Renal cortical epithelial cell (primary cell): Measurements from ENCODE around the gene SCFD2. TPM values are rescaled to one million over a fixed set of nuclear protein-coding genes. Genes with fewer than 3 reads are reported as not detected.
"Not testable (repeated sequence)": the region's sequence is repeated elsewhere in the genome, so short reads cannot be mapped to it uniquely, and the experiment has no call there.

Experiments
- DNase-seq: peaks from one replicate; pipeline ENCODE4 v3.0.0-alpha.2; 2011; ENCODE audit warnings: low read depth
- total RNA-seq: library from RNA; depleted of rRNA; stranded (reverse); fragments of >200 nt; gene quantifications from 2 replicates; pipeline ENCODE4 v1.2.3, GENCODE V29; 2014

The SCFD2 gene
- total RNA-seq, 1 donor from 2014 or later = 22.7 TPM

DNA sequence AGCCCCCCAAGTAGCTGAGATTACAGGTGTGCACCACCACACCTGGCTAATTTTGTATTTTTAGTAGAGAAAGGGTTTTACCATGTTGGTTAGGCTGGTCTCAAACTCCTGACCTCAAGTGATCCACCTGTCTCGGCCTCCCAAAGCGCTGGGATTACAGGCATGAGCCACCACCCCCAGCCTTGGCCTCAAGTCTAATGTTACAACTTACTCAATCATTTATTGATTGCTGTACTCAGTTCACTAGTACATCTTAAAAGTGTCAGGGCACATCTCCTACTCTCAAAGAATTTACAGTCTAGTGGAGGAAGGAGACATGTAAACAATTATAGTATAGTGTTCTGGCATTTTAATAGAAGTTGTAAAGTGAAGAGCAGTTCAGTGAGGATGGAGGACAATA is 19.5 kb downstream of the SCFD2 start:
- not testable (repeated sequence) for DNase-seq

DNA sequence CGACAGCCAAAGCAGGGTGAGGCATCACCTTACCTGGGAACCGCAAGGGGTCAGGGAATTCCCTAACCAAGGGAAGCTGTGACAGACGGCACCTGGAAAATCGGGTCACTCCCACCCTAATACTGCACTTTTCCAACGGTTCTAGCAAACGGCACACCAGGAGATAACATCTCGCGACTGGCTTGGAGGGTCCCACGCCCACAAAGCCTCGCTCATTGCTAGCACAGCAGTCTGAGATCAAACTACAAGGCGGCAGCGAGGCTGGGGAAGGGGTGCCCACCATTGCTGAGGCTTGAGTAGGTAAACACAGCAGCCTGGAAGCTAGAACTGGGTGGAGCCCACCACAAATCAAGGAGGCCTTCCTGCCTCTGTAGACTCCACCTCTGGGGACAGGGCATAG is 25.7 kb downstream of the SCFD2 start:
- not testable (repeated sequence) for DNase-seq

DNA sequence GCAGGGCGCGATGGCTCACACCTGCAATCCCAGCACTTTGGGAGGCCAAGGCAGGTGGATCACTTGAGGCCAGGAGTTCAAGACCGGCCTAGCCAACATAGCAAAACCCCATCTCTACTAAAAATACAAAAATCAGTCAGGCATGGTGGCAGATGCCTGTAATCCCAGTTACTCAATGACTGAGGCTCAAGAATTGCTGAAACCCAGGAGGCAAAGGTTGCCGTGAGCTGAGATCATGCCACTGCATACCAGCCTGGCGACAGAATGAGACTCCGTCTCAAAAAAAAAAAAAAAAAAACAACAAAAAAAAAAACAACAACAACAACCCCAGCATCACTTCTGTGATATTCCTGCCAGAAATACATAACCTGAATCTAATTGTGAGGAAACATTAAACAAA is 30.9 kb downstream of the SCFD2 start:
- DNase-seq = peak; percentile 42

DNA sequence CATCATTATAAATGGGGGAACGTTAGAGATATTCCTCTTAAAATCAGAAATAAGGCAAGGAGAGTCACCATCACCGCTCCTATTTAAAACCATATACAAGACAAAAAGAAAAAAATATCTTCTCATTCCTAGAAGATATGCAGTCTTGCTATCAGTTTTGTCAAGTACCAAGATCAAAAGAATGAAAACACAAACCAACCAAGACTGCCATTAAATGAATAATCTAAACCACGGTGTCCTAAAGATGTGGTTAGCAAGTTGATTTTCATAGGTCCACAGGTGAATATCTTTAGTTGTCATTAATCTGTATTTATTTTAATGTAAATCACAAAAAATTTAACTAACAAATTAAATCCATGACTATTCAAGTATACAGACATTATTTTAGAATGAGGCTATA is 39.3 kb downstream of the SCFD2 start:
- DNase-seq = no peak

DNA sequence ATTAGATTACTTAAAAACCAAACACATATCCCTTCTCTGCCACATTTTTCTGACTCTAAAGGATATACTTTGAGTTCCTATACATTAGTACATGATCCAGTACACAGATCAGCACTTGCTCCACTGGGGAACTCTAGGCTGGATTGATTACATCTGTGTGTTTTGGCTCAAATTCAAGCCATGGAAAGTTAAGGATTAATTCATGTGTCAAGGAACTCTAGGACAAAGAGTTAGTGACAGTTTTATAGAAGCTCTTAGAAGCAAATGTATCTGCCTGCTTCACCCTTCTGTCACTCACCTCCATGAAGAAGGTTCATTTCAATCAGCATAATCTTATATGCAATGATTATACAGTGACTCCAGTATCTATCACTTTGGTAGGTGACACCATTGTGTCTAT is 43.2 kb downstream of the SCFD2 start:
- DNase-seq = peak; percentile 52

DNA sequence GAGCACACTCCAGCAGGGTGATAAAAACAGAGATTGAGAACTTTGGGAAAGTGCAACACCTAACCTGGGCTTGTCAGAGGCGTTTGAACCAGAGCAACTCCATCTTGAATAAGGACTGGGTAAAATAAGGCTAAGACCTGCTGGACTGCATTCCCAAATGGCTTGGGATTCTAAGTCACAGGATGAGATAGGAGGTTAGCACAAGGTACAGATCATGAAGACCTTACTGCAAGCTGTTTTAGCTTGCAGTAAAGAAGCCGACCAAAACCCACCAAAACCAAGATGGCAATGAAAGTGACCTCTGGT is 43.9 kb downstream of the SCFD2 start:
- DNase-seq = no peak

DNA sequence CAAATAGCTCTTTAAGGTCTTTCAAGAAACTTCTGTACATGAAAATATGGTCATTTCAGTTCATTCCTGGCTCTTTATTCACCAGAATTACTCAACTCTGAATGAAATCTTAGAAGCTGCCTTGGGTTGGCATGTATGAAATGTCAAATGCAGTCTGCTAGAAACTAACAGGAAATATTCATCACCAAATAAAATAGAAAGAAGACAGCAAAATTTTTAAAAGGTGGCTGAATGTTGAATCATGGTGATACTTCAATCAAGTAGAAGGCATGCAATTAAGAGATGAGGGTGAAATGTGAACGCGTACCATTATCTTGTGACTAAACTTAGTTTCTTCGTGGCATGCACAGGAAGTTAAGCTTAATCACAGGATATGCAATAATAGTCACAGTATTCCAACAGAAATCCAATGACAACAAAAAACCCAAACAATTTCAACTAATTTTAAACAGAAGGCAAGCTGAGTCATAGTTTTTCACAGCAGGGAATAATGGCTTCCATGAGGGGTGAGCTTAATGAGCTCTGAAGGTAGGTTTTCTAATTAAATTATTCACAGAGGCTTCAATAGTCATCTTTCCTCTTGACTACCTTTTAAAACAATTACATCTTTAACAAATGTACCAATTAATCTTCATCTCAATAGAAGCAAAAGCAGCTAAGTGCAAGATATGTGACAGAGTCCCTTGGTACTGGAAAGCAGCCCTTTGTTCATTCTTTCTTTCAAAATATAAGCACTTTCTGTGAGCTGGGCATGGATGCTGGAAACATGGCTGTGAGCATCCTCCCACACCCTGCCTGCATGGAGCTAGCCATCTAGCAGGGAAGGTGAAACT is 44.5 kb downstream of the SCFD2 start:
- DNase-seq = peak; percentile 85

DNA sequence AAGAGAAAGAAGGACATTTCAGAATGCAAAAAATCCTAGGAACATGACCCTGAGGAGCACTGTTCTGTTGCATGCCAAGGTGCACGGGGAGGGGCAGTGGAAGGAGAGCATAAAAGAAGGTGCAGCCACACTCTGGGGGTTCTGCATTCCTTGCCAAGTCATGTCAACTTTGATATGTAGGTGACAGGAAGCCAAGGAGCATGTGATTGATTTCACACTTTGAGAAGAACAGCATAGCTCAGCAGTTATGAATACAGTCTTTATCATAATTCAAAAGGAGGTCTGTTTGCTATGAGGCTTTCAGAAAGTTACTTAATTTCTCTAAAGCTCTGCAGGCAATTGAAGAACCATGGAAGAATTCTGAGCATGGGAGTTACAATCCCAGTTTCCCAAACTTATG is 50.6 kb downstream of the SCFD2 start:
- DNase-seq = no peak

DNA sequence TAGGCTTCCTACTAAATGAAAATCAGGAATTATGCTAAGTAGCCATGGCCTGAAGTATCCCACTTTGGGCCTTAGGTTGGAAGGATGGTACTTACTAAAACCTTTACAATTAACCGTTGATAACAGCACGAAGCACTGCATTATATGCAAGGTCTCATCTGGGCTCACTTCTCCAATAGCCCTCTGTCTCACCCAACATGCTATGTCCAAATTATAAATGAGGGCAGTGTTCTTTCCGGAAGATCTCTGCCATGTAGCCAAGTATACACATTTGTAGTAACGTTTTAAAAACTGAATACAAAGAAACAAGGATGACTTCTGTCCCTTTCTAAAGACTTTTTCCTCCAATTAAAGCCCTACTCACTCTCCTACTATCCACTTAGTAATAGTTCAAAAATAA is 51.6 kb downstream of the SCFD2 start:
- no peak for DNase-seq

DNA sequence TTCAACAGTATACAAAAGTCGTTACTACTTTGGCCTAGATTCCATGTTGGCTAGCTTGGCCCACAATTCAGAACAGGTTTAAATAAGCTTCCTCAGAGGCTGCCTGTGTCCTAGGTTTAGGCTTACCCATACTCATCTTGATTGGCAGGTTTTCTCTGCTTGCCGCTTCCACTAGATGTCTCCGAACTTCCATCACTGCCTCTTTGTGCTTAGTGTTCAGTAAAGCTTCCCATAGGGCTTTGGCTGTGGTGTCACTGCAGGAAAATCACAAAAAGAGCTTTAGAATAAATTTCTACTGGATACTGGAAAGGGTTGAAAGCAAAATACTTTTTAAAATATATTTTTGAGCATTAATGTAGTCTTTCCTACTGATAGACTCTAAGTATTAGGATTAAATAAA is 52.4 kb downstream of the SCFD2 start:
- peak; percentile 9 for DNase-seq

DNA sequence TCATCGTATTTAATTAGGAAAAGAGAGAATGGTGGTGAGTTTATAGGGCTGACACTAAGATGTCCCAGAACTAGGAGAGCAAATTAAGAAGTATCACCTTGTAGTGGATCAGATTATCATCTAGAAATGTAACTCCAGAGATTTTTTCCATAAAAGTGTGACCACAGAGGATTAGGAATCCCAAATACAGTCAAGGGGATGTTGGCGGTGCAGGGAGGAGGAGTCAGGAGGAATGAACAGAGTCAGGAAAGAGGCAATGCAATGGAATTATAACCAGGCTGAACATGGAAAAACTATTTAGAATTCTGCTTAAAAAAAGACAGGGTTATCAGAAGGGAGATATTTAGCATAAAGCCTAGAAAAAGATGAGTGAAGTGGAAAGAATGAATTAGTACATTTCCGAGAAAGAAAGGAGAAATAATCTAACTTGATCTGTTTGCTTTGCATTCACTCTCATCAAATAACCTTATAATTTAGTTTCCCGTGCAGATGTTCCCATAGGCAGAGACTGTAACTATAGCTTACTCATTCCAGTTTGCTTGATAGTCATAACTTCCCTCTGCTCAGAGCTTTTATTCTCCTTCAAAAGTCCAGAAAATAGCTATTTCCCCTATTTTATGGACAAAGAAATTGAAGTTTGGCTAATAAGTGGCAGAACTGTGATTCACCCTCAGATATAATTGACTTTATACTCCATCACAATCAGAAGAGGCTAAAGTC is 56.4 kb downstream of the SCFD2 start:
- no peak for DNase-seq

DNA sequence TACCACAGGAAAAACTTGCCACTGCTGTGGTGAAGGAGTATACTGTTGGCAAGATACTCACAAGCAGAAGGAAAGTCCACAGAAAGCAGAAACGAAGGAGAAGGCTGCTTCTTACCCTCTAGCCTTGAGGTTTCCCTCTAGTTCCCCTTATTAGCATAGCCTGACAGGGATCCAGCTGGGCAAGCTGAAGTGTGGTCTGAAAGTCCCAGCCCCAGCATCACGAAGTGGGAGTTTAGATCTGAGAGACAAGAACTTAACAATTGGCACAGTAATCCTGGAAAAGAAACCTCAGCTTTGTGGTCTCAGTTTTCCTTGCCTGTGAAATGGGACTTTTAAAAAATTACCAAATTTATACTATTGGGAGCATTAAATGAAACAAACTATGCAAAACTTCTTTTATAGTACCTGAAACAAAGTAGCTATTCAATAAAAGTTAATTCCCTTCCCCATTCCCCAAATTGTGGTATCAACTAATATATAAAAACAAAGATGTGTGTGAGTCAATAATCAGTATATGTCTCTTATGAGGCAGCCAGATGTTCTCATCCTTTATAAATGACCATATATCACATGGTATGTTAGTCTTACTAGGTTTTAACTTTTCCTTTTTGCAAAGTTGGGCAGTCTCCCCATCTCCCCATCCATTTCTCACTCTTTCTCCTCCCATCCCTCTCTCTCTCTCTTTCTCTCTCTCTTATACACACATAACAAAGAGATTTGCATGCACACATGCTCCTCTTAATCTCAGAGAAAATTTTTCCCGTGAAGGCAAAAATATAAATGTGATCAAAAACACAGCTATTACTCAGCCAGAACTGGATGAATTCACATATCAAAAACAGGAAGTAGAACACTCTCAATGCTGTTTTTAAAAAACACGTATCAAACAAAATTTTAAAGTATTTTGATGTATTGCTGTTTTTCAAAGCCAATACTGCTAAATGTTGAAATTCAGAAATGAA is 57.8 kb downstream of the SCFD2 start:
- no peak for DNase-seq

DNA sequence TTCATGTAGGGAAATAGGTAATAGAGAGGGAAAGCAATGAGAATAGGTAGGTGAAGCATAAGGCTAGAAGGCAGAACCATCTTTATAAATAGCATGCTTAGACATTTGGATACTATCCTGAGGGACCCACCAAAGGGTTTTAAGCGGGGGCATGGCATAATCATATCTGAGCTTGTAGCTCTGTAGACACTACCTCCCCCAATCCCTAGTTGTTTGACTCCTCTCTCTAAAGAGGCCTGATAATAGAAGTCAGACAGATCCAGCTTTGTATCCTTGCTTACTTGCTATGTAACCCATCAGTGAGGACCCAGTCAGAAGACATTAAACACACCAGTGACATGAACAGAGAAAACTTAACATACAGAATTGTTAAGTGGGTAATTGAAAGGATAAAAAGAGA is 58.7 kb downstream of the SCFD2 start:
- no peak for DNase-seq

DNA sequence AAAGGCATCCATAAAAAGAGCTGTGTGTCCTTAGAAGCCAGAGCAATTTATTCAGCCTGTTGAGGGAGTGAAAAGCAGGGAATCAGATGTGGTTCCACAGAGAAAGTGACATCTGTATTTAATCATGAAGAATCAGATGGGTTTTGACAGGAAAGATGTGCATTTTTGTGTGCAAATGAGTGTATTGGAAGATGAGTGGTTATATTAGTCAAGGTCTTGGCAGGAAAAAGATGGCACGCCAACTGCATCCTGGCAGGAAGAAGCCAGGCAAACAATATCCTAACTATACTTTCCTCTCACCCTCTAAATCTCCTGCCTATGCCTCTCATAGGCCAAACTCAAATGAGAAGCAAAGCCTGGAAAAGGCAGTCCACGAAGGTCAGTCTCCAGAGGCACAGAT is 59.1 kb downstream of the SCFD2 start:
- no peak for DNase-seq

DNA sequence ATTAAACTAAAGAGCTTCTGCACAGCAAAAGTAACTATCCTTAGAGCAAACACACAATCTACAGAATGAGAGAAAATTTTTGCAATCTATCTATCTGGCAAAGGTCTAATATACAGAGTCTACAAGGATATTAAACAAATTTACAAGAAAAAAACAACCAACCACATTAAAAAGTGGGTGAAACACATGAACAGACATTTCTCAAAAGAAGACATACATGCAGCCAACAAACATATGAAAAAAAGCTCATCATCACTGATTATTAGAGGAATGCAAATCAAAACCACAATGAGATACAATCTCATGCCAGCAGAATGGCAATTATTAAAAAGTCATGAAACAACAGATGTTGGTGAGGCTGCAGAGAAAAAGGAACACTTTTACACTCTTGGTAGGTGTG is 73.7 kb downstream of the SCFD2 start:
- DNase-seq = not testable (repeated sequence)

DNA sequence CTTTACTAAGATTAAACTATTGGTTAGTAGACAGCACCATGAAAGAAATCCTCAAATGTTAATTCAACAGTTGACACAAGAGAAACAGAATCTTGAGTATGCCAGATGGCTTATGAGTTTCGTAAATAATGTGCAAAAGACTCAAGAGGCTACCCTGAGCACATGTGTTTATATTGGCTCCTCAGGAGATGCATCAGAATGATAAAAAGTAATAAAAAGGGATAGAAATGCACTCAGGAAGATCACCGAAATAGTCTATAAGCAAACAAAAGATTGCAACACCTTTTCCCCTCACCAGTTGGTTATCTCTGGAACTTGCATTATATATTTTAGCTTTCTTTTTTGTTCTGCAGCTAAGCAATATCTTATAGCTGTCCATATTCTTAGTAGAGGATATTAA is 84.4 kb downstream of the SCFD2 start:
- no peak for DNase-seq

DNA sequence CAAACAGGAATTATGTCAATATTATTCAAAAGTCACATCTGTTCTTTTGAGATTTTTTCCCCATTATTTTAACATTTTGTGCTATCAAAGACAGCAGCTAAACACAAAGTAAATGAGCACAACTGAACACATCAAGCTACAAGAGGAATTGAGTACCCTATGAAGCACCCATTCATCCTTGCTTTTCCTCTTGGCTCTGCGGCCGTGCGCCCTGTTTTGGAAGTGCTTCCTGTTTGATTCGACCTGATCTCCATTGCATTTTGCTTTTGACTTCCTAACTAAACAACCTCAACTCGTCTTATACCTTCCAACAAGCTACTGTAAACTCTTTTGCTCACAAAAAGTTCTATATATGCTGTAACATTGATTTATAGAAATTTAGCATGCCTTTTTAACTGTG is 85.0 kb downstream of the SCFD2 start:
- no peak for DNase-seq

DNA sequence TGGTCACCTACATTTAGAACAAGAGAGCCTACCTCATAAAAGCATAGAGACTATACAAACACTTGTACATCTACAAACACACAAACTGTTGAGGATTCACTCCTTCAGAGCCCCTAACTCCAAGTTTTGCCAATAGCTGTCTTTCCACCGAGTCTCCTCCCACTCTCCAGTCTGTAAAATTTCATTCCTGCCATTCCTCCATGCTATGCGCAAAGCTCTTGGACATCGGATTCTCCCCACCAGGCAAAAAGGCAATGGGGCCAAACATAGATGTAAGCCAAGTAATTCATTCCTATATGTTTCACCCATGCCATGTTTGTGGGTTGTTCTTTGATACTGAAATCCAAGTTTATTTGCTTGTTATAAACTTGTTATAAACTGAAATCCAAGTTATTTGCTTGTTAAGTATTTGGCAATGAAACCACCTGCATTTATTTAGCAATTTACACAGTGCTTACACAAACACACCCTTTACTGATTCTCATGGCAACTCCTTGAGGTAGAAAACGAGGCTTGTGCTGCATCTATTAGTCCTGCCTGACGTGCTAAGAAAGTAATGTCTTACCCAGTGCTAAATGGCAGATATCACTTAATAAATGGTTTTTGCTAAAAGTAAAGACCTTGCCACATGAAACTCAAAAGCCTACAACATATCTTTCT is 91.1 kb downstream of the SCFD2 start:
- DNase-seq = no peak

DNA sequence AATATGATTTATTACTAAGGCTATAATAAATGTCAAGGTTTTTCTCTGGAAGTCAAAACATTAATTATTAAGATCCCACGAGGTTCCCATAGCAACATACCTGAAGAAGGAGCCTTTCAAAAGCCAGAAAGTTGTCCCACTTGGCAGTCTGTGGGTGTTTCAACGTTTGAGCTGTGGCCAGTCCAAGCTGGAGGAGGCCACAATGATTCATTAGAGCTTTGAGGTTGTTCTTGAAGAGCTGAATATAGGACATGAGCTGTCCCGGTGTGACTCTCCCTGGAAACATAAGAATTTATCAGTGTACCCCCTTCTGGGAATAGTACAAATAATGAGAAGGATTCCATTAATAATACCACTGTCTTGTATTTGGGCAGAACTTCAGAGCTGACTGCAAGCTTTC is 92.1 kb downstream of the SCFD2 start:
- DNase-seq = peak; percentile 22

DNA sequence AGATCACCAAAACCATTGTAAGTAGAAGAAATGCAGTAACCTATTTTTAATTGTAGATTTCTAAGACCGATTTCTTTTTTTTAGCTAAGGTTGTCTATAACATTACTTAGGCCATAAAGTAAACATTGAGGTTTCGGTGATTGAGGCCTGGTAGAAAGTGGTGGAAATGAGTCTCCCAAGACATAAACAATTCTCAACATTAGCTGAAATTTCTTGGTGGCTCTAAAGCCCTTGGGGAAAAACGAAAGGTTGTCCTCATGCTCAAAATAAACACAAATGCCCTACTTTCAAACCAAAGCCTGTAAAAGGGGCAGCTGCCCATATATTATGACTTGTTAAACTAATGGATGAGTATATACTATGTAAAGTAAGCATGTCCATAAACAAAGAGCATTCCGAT is 98.8 kb downstream of the SCFD2 start:
- DNase-seq = no peak

DNA sequence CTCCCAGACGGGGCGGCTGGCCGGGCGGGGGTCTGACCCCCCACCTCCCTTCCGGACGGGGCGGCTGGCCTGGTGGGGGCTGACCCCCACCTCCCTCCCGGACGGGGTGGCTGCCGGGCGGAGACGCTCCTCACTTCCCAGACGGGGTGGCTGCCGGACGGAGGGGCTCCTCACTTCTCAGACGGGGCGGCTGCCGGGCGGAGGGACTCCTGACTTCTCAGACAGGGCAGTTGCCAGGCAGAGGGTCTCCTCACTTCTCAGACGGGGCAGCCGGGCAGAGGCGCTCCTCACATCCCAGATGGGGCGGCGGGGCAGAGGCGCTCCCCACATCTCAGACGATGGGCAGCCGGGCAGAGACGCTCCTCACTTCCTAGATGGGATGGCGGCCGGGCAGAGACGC is 109.9 kb downstream of the SCFD2 start:
- not testable (repeated sequence) for DNase-seq

DNA sequence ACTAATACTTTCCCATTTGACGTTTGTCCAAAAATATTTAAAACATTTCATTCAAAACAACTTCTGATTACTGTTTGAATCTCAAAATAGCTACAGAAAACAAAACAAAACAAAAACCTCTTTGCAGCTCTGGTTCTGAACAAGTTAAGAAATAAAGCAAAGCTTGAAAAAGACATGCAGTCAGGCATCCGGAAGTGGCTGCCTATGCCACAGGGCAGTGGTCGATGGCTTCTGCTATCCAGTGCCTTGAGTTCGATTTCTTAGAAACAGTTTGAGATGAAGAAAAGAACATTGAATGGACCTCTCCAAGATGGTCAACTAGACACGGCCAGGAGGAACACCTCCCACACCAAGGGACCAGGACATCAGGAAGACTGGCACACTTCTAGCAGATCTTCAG is 125.3 kb downstream of the SCFD2 start:
- no peak for DNase-seq
